ENCODE data around the gene CASP9.
"Not testable (repeated sequence)": the region's sequence is repeated elsewhere in the genome, so short reads cannot be mapped to it uniquely, and the experiment has no call there.

Gene CASP9

GRCh38 chr1:15488371-15488770 is 35.6 kb downstream of the CASP9 start:
- no peak for TF ChIP-seq CTCF (IDR thresholded peaks at IDR 0.05; ENCODE audit: insufficient read depth, low read depth, low read length, missing control alignments)
- no peak overlapping the region for H3K4me3 ChIP-seq (ENCODE audit: low read depth, low read length)
- DNase-seq (ENCODE audit: low read depth) = no peak

GRCh38 chr1:15486844-15487610 is 37.0 kb downstream of the CASP9 start:
- not testable (repeated sequence) for H3K4me3 ChIP-seq (ENCODE audit: low read depth, low read length); DNase-seq (ENCODE audit: low read depth)

GRCh38 chr1:15485636-15486035 is 38.4 kb downstream of the CASP9 start:
- no peak for TF ChIP-seq CTCF (IDR thresholded peaks at IDR 0.05; ENCODE audit: insufficient read depth, low read depth, low read length, missing control alignments)
- H3K4me3 ChIP-seq (ENCODE audit: low read depth, low read length) = no peak overlapping the region
- peak; percentile 32 for DNase-seq (ENCODE audit: low read depth)

GRCh38 chr1:15484443-15484842 is 39.6 kb downstream of the CASP9 start:
- not testable (repeated sequence) for DNase-seq (ENCODE audit: low read depth)

GRCh38 chr1:15483971-15484370 is 40.0 kb downstream of the CASP9 start:
- no peak overlapping the region for H3K4me3 ChIP-seq (ENCODE audit: low read depth, low read length)
- no peak for TF ChIP-seq CTCF (IDR thresholded peaks at IDR 0.05; ENCODE audit: insufficient read depth, low read depth, low read length, missing control alignments)
- DNase-seq (ENCODE audit: low read depth) = no peak

More at GRCh38 chr1:15484443-15484842, 39.6 kb downstream of the CASP9 start:
- H3K4me3 ChIP-seq (ENCODE audit: low read depth, low read length) = not testable (repeated sequence)

- not testable (repeated sequence) for DNase-seq (ENCODE audit: low read depth); H3K4me3 ChIP-seq (ENCODE audit: low read depth, low read length)
These were observed 41.0 kb downstream of the CASP9 start for GRCh38 chr1:15482983-15483543.

GRCh38 chr1:15482455-15482854 is 41.6 kb downstream of the CASP9 start:
- not testable (repeated sequence) for DNase-seq (ENCODE audit: low read depth); H3K4me3 ChIP-seq (ENCODE audit: low read depth, low read length)

- H3K4me3 ChIP-seq (ENCODE audit: low read depth, low read length) = no peak overlapping the region
- DNase-seq (ENCODE audit: low read depth) = no peak
- no peak for TF ChIP-seq CTCF (IDR thresholded peaks at IDR 0.05; ENCODE audit: insufficient read depth, low read depth, low read length, missing control alignments)
These were observed 44.2 kb downstream of the CASP9 start for GRCh38 chr1:15479654-15480347.

GRCh38 chr1:15477646-15478212 is 46.3 kb downstream of the CASP9 start:
- H3K4me3 ChIP-seq (ENCODE audit: low read depth, low read length) = no peak overlapping the region
- no peak for DNase-seq (ENCODE audit: low read depth)
- no peak for TF ChIP-seq CTCF (IDR thresholded peaks at IDR 0.05; ENCODE audit: insufficient read depth, low read depth, low read length, missing control alignments)

All from GM12865 (cell line).